NCI-H345 (cell line): ENCODE results near the gene ADGRG6.

Experiments
- DNase-seq: peaks from one replicate; lab custom pipeline; 2025; lab: John Stamatoyannopoulos, UW

Gene ADGRG6

GRCh38 chr6:142376800-142377496 is 75.1 kb downstream of the ADGRG6 start:
- peak; percentile 85 for DNase-seq

GRCh38 chr6:142377497-142377848 is 75.7 kb downstream of the ADGRG6 start:
- DNase-seq = no peak

GRCh38 chr6:142378138-142378875 is 76.5 kb downstream of the ADGRG6 start:
- DNase-seq = peak; percentile 87

GRCh38 chr6:142380626-142381025 is 78.8 kb downstream of the ADGRG6 start:
- DNase-seq = no peak

GRCh38 chr6:142381181-142381580 is 79.4 kb downstream of the ADGRG6 start:
- DNase-seq = no peak

GRCh38 chr6:142381845-142382378 is 80.1 kb downstream of the ADGRG6 start:
- no peak for DNase-seq

- no peak for DNase-seq
Measured at GRCh38 chr6:142384519-142385254, 82.9 kb downstream of the ADGRG6 start.

GRCh38 chr6:142385352-142385751 is 83.5 kb downstream of the ADGRG6 start:
- no peak for DNase-seq

GRCh38 chr6:142386657-142387056 is 84.8 kb downstream of the ADGRG6 start:
- DNase-seq = no peak

GRCh38 chr6:142387997-142388815 is 86.4 kb downstream of the ADGRG6 start:
- DNase-seq = peak; percentile 47

- no peak for DNase-seq
Measured at GRCh38 chr6:142395266-142395665, 93.5 kb downstream of the ADGRG6 start.

- no peak for DNase-seq
Measured at GRCh38 chr6:142395768-142396231, 94.0 kb downstream of the ADGRG6 start.

- DNase-seq = no peak
Measured at GRCh38 chr6:142398353-142398752, 96.5 kb downstream of the ADGRG6 start.

- DNase-seq = no peak
Measured at GRCh38 chr6:142399739-142400138, 97.9 kb downstream of the ADGRG6 start.

GRCh38 chr6:142400495-142400894 is 98.7 kb downstream of the ADGRG6 start:
- peak; percentile 11 for DNase-seq

GRCh38 chr6:142401838-142402237 is 100.0 kb downstream of the ADGRG6 start:
- DNase-seq = no peak

GRCh38 chr6:142404751-142405150 is 102.9 kb downstream of the ADGRG6 start:
- DNase-seq = no peak

- DNase-seq = no peak
Measured at GRCh38 chr6:142406131-142406530, 104.3 kb downstream of the ADGRG6 start.

GRCh38 chr6:142407685-142408273 is 106.0 kb downstream of the ADGRG6 start:
- no peak for DNase-seq

GRCh38 chr6:142408409-142408808 is 106.6 kb downstream of the ADGRG6 start:
- no peak for DNase-seq

- no peak for DNase-seq
Measured at GRCh38 chr6:142409794-142410193, 108.0 kb downstream of the ADGRG6 start.
